Ecto neural progenitor cell (in vitro differentiated cells): ENCODE data around the gene NRXN3.

Experiments
- DNase-seq: peaks from one replicate; pipeline ENCODE4 v3.0.0-alpha.2; 2018; ENCODE audit warnings: low spot score

NRXN3 gene

GRCh38 chr14:78637489-78637888 is 467.3 kb downstream of the NRXN3 start:
- no peak for DNase-seq

GRCh38 chr14:78637908-78638475 is 467.8 kb downstream of the NRXN3 start:
- DNase-seq = no peak

- no peak for DNase-seq
Measured at GRCh38 chr14:78638926-78639325, 468.8 kb downstream of the NRXN3 start.

GRCh38 chr14:78644824-78645559 is 474.8 kb downstream of the NRXN3 start:
- no peak for DNase-seq

GRCh38 chr14:78652727-78653126 is 482.6 kb downstream of the NRXN3 start:
- DNase-seq = no peak

- DNase-seq = no peak
Measured at GRCh38 chr14:78653173-78653572, 483.0 kb downstream of the NRXN3 start.

- DNase-seq = no peak
Measured at GRCh38 chr14:78657451-78657850, 487.3 kb downstream of the NRXN3 start.

GRCh38 chr14:78664841-78665240 is 494.7 kb downstream of the NRXN3 start:
- no peak for DNase-seq

- DNase-seq = no peak
Measured at GRCh38 chr14:78666336-78667056, 496.3 kb downstream of the NRXN3 start.

- no peak for DNase-seq
Measured at GRCh38 chr14:78667141-78667540, 497.0 kb downstream of the NRXN3 start.

GRCh38 chr14:78673845-78674244 is 503.7 kb downstream of the NRXN3 start:
- DNase-seq = no peak

GRCh38 chr14:78674820-78675219 is 504.6 kb downstream of the NRXN3 start:
- no peak for DNase-seq

- DNase-seq = no peak
Measured at GRCh38 chr14:78683206-78683605, 513.0 kb downstream of the NRXN3 start.

- DNase-seq = no peak
Measured at GRCh38 chr14:78683981-78684380, 513.8 kb downstream of the NRXN3 start.

GRCh38 chr14:78688503-78688902 is 518.3 kb downstream of the NRXN3 start:
- no peak for DNase-seq

- no peak for DNase-seq
Measured at GRCh38 chr14:78690836-78691235, 520.7 kb downstream of the NRXN3 start.

GRCh38 chr14:78697341-78697740 is 527.2 kb downstream of the NRXN3 start:
- no peak for DNase-seq

GRCh38 chr14:78698991-78699390 is 528.8 kb downstream of the NRXN3 start:
- no peak for DNase-seq

- DNase-seq = no peak
Measured at GRCh38 chr14:78700236-78700635, 530.1 kb downstream of the NRXN3 start.

GRCh38 chr14:78701246-78701645 is 531.1 kb downstream of the NRXN3 start:
- no peak for DNase-seq

- no peak for DNase-seq
Measured at GRCh38 chr14:78704965-78705364, 534.8 kb downstream of the NRXN3 start.

GRCh38 chr14:78705989-78706388 is 535.8 kb downstream of the NRXN3 start:
- no peak for DNase-seq
